Ectodermal cell (in vitro differentiated cells): ENCODE results near the gene CTBP1.

ENCODE experiments used
- H3K27ac ChIP-seq: 2 replicates; pipeline ENCODE4 v1.7.0; 2013; ENCODE audit warnings: mild to moderate bottlenecking, low read depth, low read length; ENCODE audit not compliant: insufficient read depth, poor library complexity, severe bottlenecking
- H3K27me3 ChIP-seq: 2 replicates; pipeline ENCODE4 v1.7.0; 2013; ENCODE audit warnings: mild to moderate bottlenecking, low read length; ENCODE audit not compliant: insufficient read depth, control insufficient read depth, poor library complexity, severe bottlenecking
- H3K36me3 ChIP-seq: one replicate; pipeline ENCODE4 v1.7.0; 2013; ENCODE audit warnings: low read length; ENCODE audit not compliant: control insufficient read depth, insufficient read depth
- H3K4me1 ChIP-seq: one replicate; pipeline ENCODE4 v1.7.0; 2013; ENCODE audit warnings: low read length; ENCODE audit not compliant: control insufficient read depth, insufficient read depth
- H3K4me3 ChIP-seq: 2 replicates; pipeline ENCODE4 v1.7.0; 2013; ENCODE audit warnings: low read depth, low read length, control low read depth; ENCODE audit not compliant: insufficient read depth
- H3K9me3 ChIP-seq: 2 replicates; pipeline ENCODE4 v1.7.0; 2013; ENCODE audit warnings: mild to moderate bottlenecking, low read length, moderate library complexity; ENCODE audit not compliant: control insufficient read depth
- WGBS, 2 experiments: methylation state at CpG; one replicate each; pipeline ENCODE4 v1.1.7; 2013; ENCODE audit warnings: missing lambda C conversion rate in 2 of 2; 5-methylcytosine and 5-hydroxymethylcytosine counted together

The CTBP1 gene

GRCh38 chr4:1193206-1194009, 55.5 kb downstream of the CTBP1 start:
- no peaks in the 10 kb centered on the region for H3K9me3 ChIP-seq
- no peak overlapping the region for H3K4me3 ChIP-seq
- no peaks in the 10 kb centered on the region for H3K27me3 ChIP-seq
- H3K27ac ChIP-seq = no peak overlapping the region
- H3K36me3 ChIP-seq = no peaks in the 10 kb centered on the region
- WGBS, 2 experiments = 89 to 95% methylated on average over 18 to 22 of the region's 28 CpGs
- H3K4me1 ChIP-seq = no peaks in the 10 kb centered on the region

- Histone ChIP-seq H3K36me3 (no peaks in the 10 kb centered on the region), H3K9me3 (no peaks in the 10 kb centered on the region), H3K27ac (no peak overlapping the region), H3K4me1 (no peaks in the 10 kb centered on the region), H3K4me3 (no peak overlapping the region), H3K27me3 (no peaks in the 10 kb centered on the region)
- WGBS, 2 experiments = 90 to 91% methylated on average over 13 of the region's 13 CpGs
Measured at GRCh38 chr4:1192493-1193205, 56.3 kb downstream of the CTBP1 start.

GRCh38 chr4:1192091-1192492, 56.8 kb downstream of the CTBP1 start:
- Histone ChIP-seq H3K36me3 (no peaks in the 10 kb centered on the region), H3K4me1 (no peaks in the 10 kb centered on the region), H3K9me3 (no peaks in the 10 kb centered on the region), H3K27me3 (no peaks in the 10 kb centered on the region), H3K27ac (no peak overlapping the region), H3K4me3 (no peak overlapping the region)
- WGBS, 2 experiments = 88 to 93% methylated on average over 4 of the region's 4 CpGs

GRCh38 chr4:1191621-1192020, 57.3 kb downstream of the CTBP1 start:
- Histone ChIP-seq H3K4me1 (no peaks in the 10 kb centered on the region), H3K27me3 (no peaks in the 10 kb centered on the region), H3K4me3 (no peak overlapping the region), H3K36me3 (no peaks in the 10 kb centered on the region), H3K9me3 (no peaks in the 10 kb centered on the region), H3K27ac (no peak overlapping the region)
- WGBS, 2 experiments = 79 to 83% methylated on average over 5 of the region's 5 CpGs

- Histone ChIP-seq H3K27ac (no peak overlapping the region), H3K4me1 (no peaks in the 10 kb centered on the region), H3K9me3 (no peaks in the 10 kb centered on the region), H3K27me3 (no peaks in the 10 kb centered on the region), H3K4me3 (no peak overlapping the region), H3K36me3 (no peaks in the 10 kb centered on the region)
- 56 to 58% methylated on average over 1 of the region's 1 CpG for WGBS, 2 experiments
Measured at GRCh38 chr4:1187182-1187581, 61.7 kb downstream of the CTBP1 start.

GRCh38 chr4:1183985-1184773, 64.8 kb downstream of the CTBP1 start:
- Histone ChIP-seq H3K36me3 (no peaks in the 10 kb centered on the region), H3K4me1 (no peaks in the 10 kb centered on the region), H3K4me3 (no peak overlapping the region), H3K9me3 (no peaks in the 10 kb centered on the region), H3K27me3 (no peaks in the 10 kb centered on the region), H3K27ac (no peak overlapping the region)
- 75 to 89% methylated on average over 6 of the region's 6 CpGs for WGBS, 2 experiments

- H3K4me3 ChIP-seq = no peak overlapping the region
- no peaks in the 10 kb centered on the region for H3K27me3 ChIP-seq
- no peaks in the 10 kb centered on the region for H3K36me3 ChIP-seq
- no peaks in the 10 kb centered on the region for H3K9me3 ChIP-seq
- H3K27ac ChIP-seq = no peak overlapping the region
- no peaks in the 10 kb centered on the region for H3K4me1 ChIP-seq
Measured at GRCh38 chr4:1182313-1182712, 66.6 kb downstream of the CTBP1 start.

GRCh38 chr4:1180663-1181062, 68.3 kb downstream of the CTBP1 start:
- no peaks in the 10 kb centered on the region for H3K9me3 ChIP-seq
- no peak overlapping the region for H3K27ac ChIP-seq
- no peaks in the 10 kb centered on the region for H3K4me1 ChIP-seq
- H3K4me3 ChIP-seq = no peak overlapping the region
- H3K27me3 ChIP-seq = no peaks in the 10 kb centered on the region
- H3K36me3 ChIP-seq = no peaks in the 10 kb centered on the region

- no peak overlapping the region for H3K27ac ChIP-seq
- no peaks in the 10 kb centered on the region for H3K36me3 ChIP-seq
- H3K9me3 ChIP-seq = no peaks in the 10 kb centered on the region
- no peaks in the 10 kb centered on the region for H3K4me1 ChIP-seq
- no peak overlapping the region for H3K4me3 ChIP-seq
- 76 to 91% methylated on average over 1 of the region's 1 CpG for WGBS, 2 experiments
- H3K27me3 ChIP-seq = no peaks in the 10 kb centered on the region
Measured at GRCh38 chr4:1179976-1180375, 69.0 kb downstream of the CTBP1 start.

- peaks cover 2% of the 10 kb centered on the region for H3K27me3 ChIP-seq
- H3K4me3 ChIP-seq = no peak overlapping the region
- 78 to 80% methylated on average over 7 of the region's 7 CpGs for WGBS, 2 experiments
- H3K36me3 ChIP-seq = no peaks in the 10 kb centered on the region
- no peaks in the 10 kb centered on the region for H3K4me1 ChIP-seq
- no peaks in the 10 kb centered on the region for H3K9me3 ChIP-seq
- H3K27ac ChIP-seq = no peak overlapping the region
Measured at GRCh38 chr4:1179089-1179441, 69.9 kb downstream of the CTBP1 start.
